Tibial artery (tissue), 4 donors: Measurements from ENCODE around the gene USP24.

ENCODE experiments used
- DNase-seq, 2 donors: peaks; one replicate each; pipeline ENCODE4 v3.0.0-alpha.2; 2019
- H3K27ac ChIP-seq, 2 donors: fragments of 200-600 bp; sonication (generic) in 1 of 2; 1 replicate in 1 of 2; 2 replicates in 1 of 2; pipeline ENCODE4 v1.5.1; 2018 to 2019; ENCODE audit warnings: mild to moderate bottlenecking in 1 of 2
- H3K27me3 ChIP-seq, 2 donors: fragments of 200-600 bp; sonication (generic) in 1 of 2; one replicate each; pipeline versions ENCODE4 v1.5.1 to v1.6.0; 2016 to 2019
- H3K36me3 ChIP-seq, 3 donors: fragments of 200-600 bp; sonication (generic) in 2 of 3; one replicate each; pipeline ENCODE4 v1.5.1; 2016 to 2019; ENCODE audit warnings: mild to moderate bottlenecking in 2 of 3
- H3K4me1 ChIP-seq, 4 donors: fragments of 200-600 bp; sonication (generic) in 2 of 4; 1 replicate in 3 of 4; 2 replicates in 1 of 4; pipeline ENCODE4 v1.5.1; 2016 to 2019
- H3K4me3 ChIP-seq, 2 donors: fragments of 200-600 bp; sonication (generic) in 1 of 2; 1 replicate in 1 of 2; 2 replicates in 1 of 2; pipeline ENCODE4 v1.5.1; 2018 to 2019; ENCODE audit warnings: mild to moderate bottlenecking in 2 of 2
- H3K9me3 ChIP-seq, 3 donors: fragments of 200-600 bp; sonication (generic) in 1 of 3; one replicate each; pipeline ENCODE4 v1.5.1; 2016 to 2019
- CTCF ChIP-seq, 2 experiments: fragments of 200-600 bp in 1 of 2; fragments of 450-650 bp in 1 of 2; IDR thresholded peaks; one replicate each; pipeline ENCODE4 v1.5.1; 2017 to 2019; ENCODE audit warnings: antibody characterized with exemption in 2 of 2, mild to moderate bottlenecking in 1 of 2, moderate library complexity in 1 of 2
- intact Hi-C: fragments of 100-400 bp; cut with DNase I; formaldehyde crosslinking; loops from one replicate; pipeline ENCODE4 v1.15.0; 2023; ENCODE audit warnings: low total_unique reads

The USP24 gene

GRCh38 chr1:55210990-55211801, 4.0 kb downstream of the USP24 start:
- Histone ChIP-seq H3K36me3 (no peaks in the 10 kb centered on the region), H3K27ac (peak overlapping the region; percentile 38 to 97), H3K4me1 (peaks cover 0 to 79% (median 32%) of the 10 kb centered on the region in 4 donors), H3K4me3 (peak overlapping the region in 1 of 2 donors; percentile 12), H3K27me3 (no peaks in the 10 kb centered on the region), H3K9me3 (no peaks in the 10 kb centered on the region)
- no peak for DNase-seq
- no peak for TF ChIP-seq CTCF (IDR thresholded peaks at IDR 0.05)
- intact Hi-C loops = no loop called here

- Histone ChIP-seq H3K27me3 (no peaks in the 10 kb centered on the region), H3K4me3 (no peak overlapping the region), H3K27ac (no peak overlapping the region), H3K4me1 (peaks cover 0 to 95% (median 39%) of the 10 kb centered on the region in 4 donors), H3K36me3 (no peaks in the 10 kb centered on the region), H3K9me3 (no peaks in the 10 kb centered on the region)
- intact Hi-C loops = no loop called here
- TF ChIP-seq CTCF (IDR thresholded peaks at IDR 0.05) = no peak
- DNase-seq = no peak
Observed at GRCh38 chr1:55209247-55209646, 5.9 kb downstream of the USP24 start.

- no peak for DNase-seq
- Histone ChIP-seq H3K27ac (no peak overlapping the region), H3K36me3 (no peaks in the 10 kb centered on the region), H3K9me3 (no peaks in the 10 kb centered on the region), H3K27me3 (no peaks in the 10 kb centered on the region), H3K4me3 (no peak overlapping the region), H3K4me1 (peaks cover 0 to 79% (median 21%) of the 10 kb centered on the region in 4 donors)
- TF ChIP-seq CTCF (IDR thresholded peaks at IDR 0.05) = no peak
- intact Hi-C loops = no loop called here
Observed at GRCh38 chr1:55206210-55206609, 9.0 kb downstream of the USP24 start.

GRCh38 chr1:55204997-55205396, 10.2 kb downstream of the USP24 start:
- Histone ChIP-seq H3K27ac (no peak overlapping the region), H3K27me3 (no peaks in the 10 kb centered on the region), H3K4me3 (no peak overlapping the region), H3K4me1 (peaks cover 0 to 79% (median 17%) of the 10 kb centered on the region in 4 donors), H3K36me3 (no peaks in the 10 kb centered on the region), H3K9me3 (no peaks in the 10 kb centered on the region)
- DNase-seq = no peak
- TF ChIP-seq CTCF (IDR thresholded peaks at IDR 0.05) = no peak
- intact Hi-C loops = no loop called here

GRCh38 chr1:55203064-55203463, 12.1 kb downstream of the USP24 start:
- TF ChIP-seq CTCF (IDR thresholded peaks at IDR 0.05) = no peak
- no peaks in the 10 kb centered on the region for H3K9me3 ChIP-seq
- H3K27me3 ChIP-seq = no peaks in the 10 kb centered on the region
- intact Hi-C loops = no loop called here
- H3K27ac ChIP-seq = no peak overlapping the region
- peaks cover 0 to 3% (median 0%) of the 10 kb centered on the region in 3 donors for H3K36me3 ChIP-seq
- H3K4me1 ChIP-seq = peaks cover 0 to 65% (median 17%) of the 10 kb centered on the region in 4 donors
- no peak overlapping the region for H3K4me3 ChIP-seq
- DNase-seq = no peak
